Adrenal gland (tissue), 12 donors: ENCODE data around the gene IL34. TPM values are rescaled to one million over a fixed set of nuclear protein-coding genes. Genes with fewer than 3 reads are reported as not detected.

Experiments
- DNase-seq, 7 donors: peaks; one replicate each; pipeline ENCODE4 v3.0.0-alpha.2; 2019 to 2020
- H3K27ac ChIP-seq, 5 donors: fragments of 200-600 bp; sonication (generic) in 4 of 5; 1 replicate in 3 of 5; 2 replicates in 2 of 5; pipeline versions ENCODE4 v1.5.1 to v1.8.0; 2016 to 2020; ENCODE audit warnings: mild to moderate bottlenecking in 1 of 5
- H3K27me3 ChIP-seq: fragments of 200-600 bp; 2 replicates; pipeline ENCODE4 v1.8.0; 2021
- H3K36me3 ChIP-seq, 2 donors: fragments of 200-600 bp; replicated peaks in 1 of 2; 1 replicate in 1 of 2; 2 replicates in 1 of 2; pipeline versions ENCODE4 v1.5.1 to v1.8.0; 2018 to 2022
- H3K4me1 ChIP-seq, 2 donors: fragments of 200-600 bp; replicated peaks in 1 of 2; 1 replicate in 1 of 2; 2 replicates in 1 of 2; pipeline versions ENCODE4 v1.5.1 to v1.8.0; 2018 to 2021
- H3K4me3 ChIP-seq, 4 donors: fragments of 200-600 bp; sonication (generic) in 3 of 4; one replicate each; pipeline ENCODE4 v1.5.1; 2016 to 2018
- H3K9me3 ChIP-seq, 3 donors: fragments of 200-600 bp; sonication (generic) in 1 of 3; replicated peaks in 1 of 3; 1 replicate in 2 of 3; 2 replicates in 1 of 3; pipeline versions ENCODE4 v1.5.1 to v1.8.0; 2016 to 2021
- POLR2A ChIP-seq, 2 donors: fragments of 450-650 bp; IDR thresholded peaks; one replicate each; pipeline ENCODE4 v1.6.1; 2017; ENCODE audit warnings: antibody characterized with exemption in 2 of 2, mild to moderate bottlenecking in 2 of 2, moderate library complexity in 1 of 2
- WGBS, 4 donors: extraction: QIAGEN DNeasy Blood & Tissue Kit in 2 of 4; methylation state at CpG; one replicate each; pipeline versions ENCODE4 v1.1.5 to v1.1.7; 2013 to 2017; 5-methylcytosine and 5-hydroxymethylcytosine counted together
- intact Hi-C, 2 donors: fragments of 100-400 bp; cut with DNase I; formaldehyde crosslinking; loops; one replicate each; pipeline versions ENCODE4 v1.14.1 to v1.15.0; 2022 to 2023
- polyA plus RNA-seq, 3 donors: library from polyadenylated mRNA; stranded (reverse); fragments of 200-250 nt in 2 of 3; fragments of 350-450 nt in 1 of 3; fragmentation: Illumina TruSeq in 1 of 3; extraction: RNeasy Lipid Tissue Mini Kit (QIAGEN cat#74804) in 1 of 3; gene quantifications; one replicate each; pipeline ENCODE4 v1.2.3, GENCODE V29; 2013 to 2014
- total RNA-seq, 9 donors: library from RNA; depleted of rRNA in 4 of 9; stranded (reverse); fragments of >200 nt in 4 of 9; fragments of 120-200 nt in 1 of 9; fragmentation: NEBNext Ultra II Directional in 1 of 9; extraction: Animal tissue kit (Norgen Biotek cat#: 25700) in 1 of 9; gene quantifications; one replicate each; pipeline versions ENCODE4 v1.1.0 to v1.2.4, GENCODE V29; 2013 to 2023
- TF ChIP-seq, protein P1 (sequence below), 6 experiments: fragments of 450-650 bp in 4 of 6; fragments of 200-600 bp in 2 of 6; sonication (generic) in 1 of 6; IDR thresholded peaks; 1 replicate in 5 of 6; 2 replicates in 1 of 6; pipeline versions ENCODE4 v1.5.1 to v1.8.0; 2016 to 2021; ENCODE audit warnings: antibody characterized with exemption in 6 of 6, mild to moderate bottlenecking in 2 of 6, moderate library complexity in 1 of 6
- donor health status: healthy with polysubstance abuse.
- donor health status: Bipolar disorder and iron deficiency.
- donor health status: DM: yes; HTN: yes; CAD: no.
- donor health status: DM: no; HTN: no; CAD: no.
- donor health status: DM: no; HTN: no; CAD: no.
- donor health status: DM: yes; HTN: yes; CAD: no.

The IL34 gene
- total and polyA plus RNA-seq, 12 donors, result 1.2 to 62.9 (median 35.7) TPM

DNA sequence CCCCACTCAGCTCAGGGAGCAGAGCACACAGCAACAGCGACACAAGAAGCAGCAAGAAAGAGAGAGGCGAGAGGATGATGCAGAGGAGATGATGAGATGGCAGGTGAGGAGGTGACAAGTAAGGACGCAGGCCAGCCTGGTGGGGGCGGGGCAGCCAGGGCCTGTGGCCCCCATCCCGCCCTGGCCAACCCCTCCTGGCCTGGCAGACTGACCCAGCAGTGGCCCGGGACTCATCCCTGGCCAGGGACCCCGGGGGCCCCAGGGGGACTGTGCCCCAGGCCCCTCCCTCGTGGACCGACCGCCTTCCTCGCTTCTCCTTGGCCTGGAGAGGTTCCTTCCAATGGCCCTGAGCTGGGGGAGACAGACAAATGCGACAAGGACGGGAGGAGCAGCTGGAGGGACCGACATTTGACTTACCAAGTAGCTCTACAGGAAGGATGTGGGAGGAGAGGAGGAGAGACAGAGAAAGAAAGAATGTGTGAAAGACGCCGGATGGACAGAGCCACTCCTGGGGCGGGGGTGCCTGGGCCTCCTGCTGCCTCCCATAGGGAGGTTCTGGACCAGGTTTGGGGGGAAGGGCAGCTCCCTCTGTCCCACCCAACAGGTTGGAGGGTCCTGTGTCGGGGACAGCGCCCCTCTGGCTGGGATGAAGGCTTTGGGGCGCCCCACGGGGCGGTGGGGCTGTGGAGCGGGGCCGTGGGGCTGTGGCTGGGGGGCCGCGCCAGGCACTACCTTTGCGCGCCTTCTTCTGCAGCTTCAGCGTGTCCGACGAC, 32.7 kb downstream of the IL34 start:
- Histone ChIP-seq H3K4me3 (no peak overlapping the region), H3K4me1 (peaks cover 30 to 40% of the 10 kb centered on the region in 2 donors), H3K27ac (peak overlapping the region in 2 of 5 donors; percentile 56 to 96), H3K9me3 (no peaks in the 10 kb centered on the region), H3K36me3 (peaks cover 0 to 62% of the 10 kb centered on the region in 2 donors), H3K27me3 (no peaks in the 10 kb centered on the region)
- 67 to 82% (median 77%) methylated on average over 16 to 31 of the region's 31 CpGs for WGBS, 4 donors
- TF ChIP-seq POLR2A (IDR thresholded peaks at IDR 0.05), result no peak
- TF ChIP-seq, protein P1, sequence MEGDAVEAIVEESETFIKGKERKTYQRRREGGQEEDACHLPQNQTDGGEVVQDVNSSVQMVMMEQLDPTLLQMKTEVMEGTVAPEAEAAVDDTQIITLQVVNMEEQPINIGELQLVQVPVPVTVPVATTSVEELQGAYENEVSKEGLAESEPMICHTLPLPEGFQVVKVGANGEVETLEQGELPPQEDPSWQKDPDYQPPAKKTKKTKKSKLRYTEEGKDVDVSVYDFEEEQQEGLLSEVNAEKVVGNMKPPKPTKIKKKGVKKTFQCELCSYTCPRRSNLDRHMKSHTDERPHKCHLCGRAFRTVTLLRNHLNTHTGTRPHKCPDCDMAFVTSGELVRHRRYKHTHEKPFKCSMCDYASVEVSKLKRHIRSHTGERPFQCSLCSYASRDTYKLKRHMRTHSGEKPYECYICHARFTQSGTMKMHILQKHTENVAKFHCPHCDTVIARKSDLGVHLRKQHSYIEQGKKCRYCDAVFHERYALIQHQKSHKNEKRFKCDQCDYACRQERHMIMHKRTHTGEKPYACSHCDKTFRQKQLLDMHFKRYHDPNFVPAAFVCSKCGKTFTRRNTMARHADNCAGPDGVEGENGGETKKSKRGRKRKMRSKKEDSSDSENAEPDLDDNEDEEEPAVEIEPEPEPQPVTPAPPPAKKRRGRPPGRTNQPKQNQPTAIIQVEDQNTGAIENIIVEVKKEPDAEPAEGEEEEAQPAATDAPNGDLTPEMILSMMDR (IDR thresholded peaks at IDR 0.05), result no peak
- intact Hi-C loops, result no loop called here
- no peak for DNase-seq

DNA sequence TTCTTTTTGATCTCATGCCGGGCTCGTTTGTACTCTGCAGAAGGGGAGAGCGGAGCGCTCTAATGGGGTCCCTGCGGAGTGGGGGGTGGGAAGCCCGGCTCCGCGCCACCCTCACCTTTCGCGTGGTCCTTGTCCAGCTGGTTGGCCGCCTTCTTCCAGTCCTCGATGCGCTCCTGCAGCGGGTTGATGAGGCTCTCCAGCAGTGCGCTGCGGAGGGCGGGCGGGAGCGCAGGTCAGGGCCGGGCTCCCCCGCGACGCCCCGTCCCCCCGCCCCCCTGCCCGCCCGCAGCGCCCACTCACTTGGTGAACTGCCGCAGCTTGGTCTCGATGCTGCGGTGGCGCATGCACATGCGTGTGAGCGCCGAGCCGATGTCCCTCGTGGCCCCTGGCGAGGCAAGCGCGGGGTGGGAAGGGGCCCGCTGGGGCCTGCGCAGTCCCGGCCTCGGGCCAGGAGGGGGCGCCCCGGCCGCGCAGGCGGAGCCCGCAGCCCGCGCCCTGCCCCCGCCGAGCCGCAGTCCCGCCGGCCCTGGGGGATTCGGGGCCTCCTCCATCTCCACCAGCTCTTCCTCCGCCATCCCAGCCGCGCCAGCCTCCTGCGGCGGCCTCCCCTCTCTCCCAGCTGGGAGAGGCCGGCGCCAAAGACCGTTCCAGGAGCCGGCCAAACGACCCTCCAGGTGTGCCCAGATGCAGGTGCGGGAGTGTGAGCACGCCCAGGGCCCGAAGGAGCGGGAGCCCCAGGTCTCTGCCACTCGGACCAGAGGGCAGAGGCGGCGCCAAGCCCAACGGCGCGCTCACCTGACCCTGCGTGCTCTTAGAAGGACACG, 33.5 kb downstream of the IL34 start:
- no peaks in the 10 kb centered on the region for H3K9me3 ChIP-seq
- no peaks in the 10 kb centered on the region for H3K27me3 ChIP-seq
- peak overlapping the region in 3 of 5 donors; percentile 60 to 96 (median 87) for H3K27ac ChIP-seq
- no peak for DNase-seq
- H3K4me1 ChIP-seq, result peaks cover 36 to 48% of the 10 kb centered on the region in 2 donors
- intact Hi-C loops, result loop anchor here (2.0 to 5.0 kb wide), 2 partner anchors 77 to 91 kb away; no protein-coding TSS in a partner anchor
- H3K4me3 ChIP-seq, result no peak overlapping the region
- H3K36me3 ChIP-seq, result peaks cover 0 to 54% of the 10 kb centered on the region in 2 donors
- TF ChIP-seq, protein P1 (IDR thresholded peaks at IDR 0.05), result peak in 3 of 6 experiments; percentile 68 to 89 (median 69)
- TF ChIP-seq POLR2A (IDR thresholded peaks at IDR 0.05), result no peak
- 44 to 58% (median 52%) methylated on average over 49 to 80 of the region's 80 CpGs for WGBS, 4 donors

DNA sequence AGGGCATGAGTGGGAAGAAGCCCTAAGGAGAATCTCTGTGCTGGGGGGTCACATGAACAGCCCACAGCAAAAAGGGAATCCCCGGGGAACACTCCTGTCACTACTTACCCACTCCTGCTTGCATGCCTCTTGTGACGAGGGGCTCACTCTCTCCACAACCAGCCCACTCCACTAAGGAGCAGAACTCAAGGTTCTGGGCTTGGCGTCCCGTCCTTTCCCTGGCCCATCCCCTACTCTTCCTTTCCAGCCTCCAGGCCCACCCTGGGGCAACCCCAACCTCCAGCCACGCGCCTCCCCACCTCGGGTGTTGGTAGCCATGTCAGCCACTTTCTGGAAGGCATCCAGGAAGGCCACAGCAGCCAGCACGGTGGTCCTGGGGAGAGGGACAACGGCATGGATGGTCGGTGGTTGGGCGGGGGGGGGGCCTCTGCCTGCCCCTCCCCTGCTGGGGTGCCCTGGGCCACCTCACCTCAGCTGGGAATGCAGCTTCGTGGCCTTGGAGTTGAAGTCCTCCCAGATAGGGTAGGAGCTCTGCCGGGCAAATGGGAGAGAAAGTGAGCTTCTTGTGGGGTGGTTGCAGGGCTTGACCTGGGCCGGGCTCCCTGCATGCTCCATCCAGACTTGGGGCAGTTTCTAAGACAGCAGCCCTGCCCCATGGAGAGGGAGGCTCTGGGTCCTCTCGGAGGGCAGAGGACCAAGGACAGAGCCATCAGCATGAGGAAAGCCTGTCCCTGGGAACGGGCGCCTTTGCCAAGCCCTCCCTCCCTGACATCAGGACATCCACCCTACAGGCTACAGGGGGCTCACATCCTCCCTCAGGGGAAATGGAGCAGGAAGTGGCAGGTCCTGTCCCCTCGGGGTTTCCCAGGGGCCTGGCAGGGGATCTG, 34.4 kb downstream of the IL34 start:
- TF ChIP-seq, protein P1 (IDR thresholded peaks at IDR 0.05), result no peak
- no peak for TF ChIP-seq POLR2A (IDR thresholded peaks at IDR 0.05)
- 31 to 60% (median 40%) methylated on average over 7 to 18 of the region's 18 CpGs for WGBS, 4 donors
- H3K4me3 ChIP-seq, result no peak overlapping the region
- peaks cover 0 to 45% of the 10 kb centered on the region in 2 donors for H3K36me3 ChIP-seq
- peak overlapping the region in 4 of 5 donors; percentile 32 to 96 (median 74) for H3K27ac ChIP-seq
- no peaks in the 10 kb centered on the region for H3K27me3 ChIP-seq
- DNase-seq, result peak in 3 of 7 donors; percentile 63 to 78 (median 67)
- intact Hi-C loops, result loop anchor here (2.0 to 5.0 kb wide), 2 partner anchors 77 to 90 kb away; no protein-coding TSS in a partner anchor
- no peaks in the 10 kb centered on the region for H3K9me3 ChIP-seq
- H3K4me1 ChIP-seq, result peaks cover 36 to 49% of the 10 kb centered on the region in 2 donors
